T-helper 1 cell treated with Interleukin-12 subunit alpha and Interleukin-12 subunit beta and Interleukin-4 antibody, amounts not matched to agents 30 μg/mL and 1 μg/mL, for 36 hours (primary cell): ENCODE measurements around the gene HCRT.
A peak's percentile ranks its signal among the peaks of the same experiment; 100 is the strongest.

Experiments
- H3K27ac Mint-ChIP-seq: one replicate; pipeline ENCODE4 v1.8.0; 2021; ENCODE audit warnings: mild to moderate bottlenecking, mixed read lengths
- H3K27me3 Mint-ChIP-seq: one replicate; pipeline ENCODE4 v1.8.0; 2021; ENCODE audit warnings: low read depth, mixed read lengths
- H3K36me3 Mint-ChIP-seq: one replicate; pipeline ENCODE4 v1.8.0; 2021; ENCODE audit warnings: low read depth, mixed read lengths
- H3K4me1 Mint-ChIP-seq: one replicate; pipeline ENCODE4 v1.8.0; 2021; ENCODE audit warnings: low read depth, mixed read lengths
- H3K4me3 Mint-ChIP-seq: one replicate; pipeline ENCODE4 v1.8.0; 2021; ENCODE audit warnings: mild to moderate bottlenecking, moderate library complexity, mixed read lengths
- H3K9me3 Mint-ChIP-seq: one replicate; pipeline ENCODE4 v1.8.0; 2021; ENCODE audit warnings: mixed read lengths

The HCRT gene

GRCh38 chr17:42203354-42203753 is 18.1 kb upstream of the HCRT start:
- no peaks in the 10 kb centered on the region for H3K27me3 Mint-ChIP-seq
- H3K36me3 Mint-ChIP-seq, result peaks cover 41% of the 10 kb centered on the region
- H3K4me3 Mint-ChIP-seq, result no peak overlapping the region
- H3K9me3 Mint-ChIP-seq, result no peaks in the 10 kb centered on the region
- peaks cover 3% of the 10 kb centered on the region for H3K4me1 Mint-ChIP-seq
- no peak overlapping the region for H3K27ac Mint-ChIP-seq

DNA sequence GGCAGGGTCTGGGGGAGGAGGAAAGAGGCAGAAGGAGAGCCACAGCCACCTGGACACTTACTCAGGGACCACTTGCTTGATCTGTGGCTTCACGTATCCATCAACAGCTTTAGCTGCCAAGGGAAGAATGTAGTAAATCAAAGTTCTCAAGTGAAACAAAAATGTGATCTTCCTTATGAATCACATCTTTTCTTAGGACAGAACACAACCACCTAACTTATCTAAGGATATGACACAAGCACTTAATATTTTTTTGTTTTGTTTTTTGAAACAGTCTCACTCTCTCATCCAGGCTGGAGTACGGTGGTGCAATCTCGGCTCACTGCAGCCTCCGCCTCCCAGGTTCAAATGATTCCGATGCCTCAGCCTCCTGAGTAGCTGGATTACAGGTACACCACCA is 17.4 kb upstream of the HCRT start:
- Mint-ChIP-seq H3K9me3 (no peaks in the 10 kb centered on the region), H3K4me1 (peaks cover 3% of the 10 kb centered on the region), H3K4me3 (no peak overlapping the region), H3K36me3 (peaks cover 41% of the 10 kb centered on the region), H3K27me3 (no peaks in the 10 kb centered on the region), H3K27ac (no peak overlapping the region)

DNA sequence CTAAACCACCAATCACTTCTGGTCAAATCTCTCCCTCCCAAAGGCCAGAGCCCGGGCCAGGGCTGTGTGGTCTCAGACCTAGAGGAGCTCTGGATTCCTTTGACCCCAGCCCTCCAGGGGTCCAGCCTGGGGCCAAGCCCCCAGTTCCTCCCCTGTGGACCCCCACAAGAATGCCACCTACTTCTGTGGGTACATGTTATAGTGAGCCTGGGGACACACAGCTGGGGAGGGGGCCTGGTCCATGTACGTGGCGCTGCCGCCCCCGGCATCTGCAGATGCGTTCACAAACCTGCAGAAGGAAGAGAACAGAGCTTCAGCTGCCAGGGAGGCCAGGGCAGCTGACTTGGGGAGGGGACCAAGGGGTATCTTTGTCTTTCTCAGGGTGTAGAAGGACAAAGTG is 16.9 kb upstream of the HCRT start:
- no peak overlapping the region for H3K4me3 Mint-ChIP-seq
- no peaks in the 10 kb centered on the region for H3K27me3 Mint-ChIP-seq
- peaks cover 37% of the 10 kb centered on the region for H3K36me3 Mint-ChIP-seq
- H3K9me3 Mint-ChIP-seq, result no peaks in the 10 kb centered on the region
- H3K4me1 Mint-ChIP-seq, result no peaks in the 10 kb centered on the region
- H3K27ac Mint-ChIP-seq, result no peak overlapping the region

DNA sequence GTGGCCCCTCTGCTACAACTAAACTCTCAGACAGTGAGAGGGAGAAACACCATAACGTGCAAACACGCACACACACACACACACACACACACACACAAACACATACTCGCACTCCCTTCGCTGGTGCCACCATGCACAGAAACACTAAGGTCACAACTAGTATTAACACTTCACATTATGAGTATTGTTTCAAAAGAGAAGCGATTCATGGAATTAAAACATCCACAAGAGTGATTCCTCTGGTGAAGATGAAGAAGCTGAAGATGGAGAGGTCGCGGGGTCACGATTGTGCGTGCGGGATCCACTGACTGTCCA is 16.2 kb upstream of the HCRT start:
- H3K36me3 Mint-ChIP-seq, result peaks cover 37% of the 10 kb centered on the region
- H3K4me1 Mint-ChIP-seq, result no peaks in the 10 kb centered on the region
- no peak overlapping the region for H3K27ac Mint-ChIP-seq
- H3K27me3 Mint-ChIP-seq, result no peaks in the 10 kb centered on the region
- no peaks in the 10 kb centered on the region for H3K9me3 Mint-ChIP-seq
- no peak overlapping the region for H3K4me3 Mint-ChIP-seq

- peak overlapping the region; percentile 15 for H3K27ac Mint-ChIP-seq
- H3K4me3 Mint-ChIP-seq, result no peak overlapping the region
- H3K9me3 Mint-ChIP-seq, result no peaks in the 10 kb centered on the region
- H3K27me3 Mint-ChIP-seq, result no peaks in the 10 kb centered on the region
- H3K4me1 Mint-ChIP-seq, result no peaks in the 10 kb centered on the region
- peaks cover 35% of the 10 kb centered on the region for H3K36me3 Mint-ChIP-seq
Measured at GRCh38 chr17:42200706-42201457, 15.6 kb upstream of the HCRT start.

GRCh38 chr17:42199416-42200011 is 14.3 kb upstream of the HCRT start:
- Mint-ChIP-seq H3K36me3 (peaks cover 30% of the 10 kb centered on the region), H3K4me3 (no peak overlapping the region), H3K27me3 (no peaks in the 10 kb centered on the region), H3K4me1 (peaks cover under 1% of the 10 kb centered on the region), H3K9me3 (no peaks in the 10 kb centered on the region), H3K27ac (peak overlapping the region; percentile 36)

DNA sequence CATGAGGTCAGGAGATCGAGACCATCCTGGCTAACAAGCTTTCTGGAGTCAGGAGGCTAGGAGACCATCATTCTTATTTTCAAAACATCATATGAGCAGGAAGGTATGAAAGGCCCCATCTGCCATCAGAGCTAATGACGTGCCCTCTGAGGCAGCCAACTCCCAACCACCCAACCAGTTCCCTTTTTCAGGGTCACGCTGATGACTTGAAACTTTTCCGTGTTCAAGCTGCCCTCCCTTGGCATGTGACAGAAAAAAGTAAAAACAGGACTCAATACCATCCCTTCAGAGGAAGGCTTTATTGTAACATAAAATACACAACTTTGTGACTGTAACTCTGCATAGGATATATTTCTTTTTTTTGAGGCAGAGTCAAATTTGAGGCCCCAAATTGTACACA is 13.6 kb upstream of the HCRT start:
- no peaks in the 10 kb centered on the region for H3K27me3 Mint-ChIP-seq
- H3K9me3 Mint-ChIP-seq, result no peaks in the 10 kb centered on the region
- no peak overlapping the region for H3K4me3 Mint-ChIP-seq
- H3K27ac Mint-ChIP-seq, result peak overlapping the region; percentile 2
- H3K36me3 Mint-ChIP-seq, result peaks cover 26% of the 10 kb centered on the region
- peaks cover 5% of the 10 kb centered on the region for H3K4me1 Mint-ChIP-seq

DNA sequence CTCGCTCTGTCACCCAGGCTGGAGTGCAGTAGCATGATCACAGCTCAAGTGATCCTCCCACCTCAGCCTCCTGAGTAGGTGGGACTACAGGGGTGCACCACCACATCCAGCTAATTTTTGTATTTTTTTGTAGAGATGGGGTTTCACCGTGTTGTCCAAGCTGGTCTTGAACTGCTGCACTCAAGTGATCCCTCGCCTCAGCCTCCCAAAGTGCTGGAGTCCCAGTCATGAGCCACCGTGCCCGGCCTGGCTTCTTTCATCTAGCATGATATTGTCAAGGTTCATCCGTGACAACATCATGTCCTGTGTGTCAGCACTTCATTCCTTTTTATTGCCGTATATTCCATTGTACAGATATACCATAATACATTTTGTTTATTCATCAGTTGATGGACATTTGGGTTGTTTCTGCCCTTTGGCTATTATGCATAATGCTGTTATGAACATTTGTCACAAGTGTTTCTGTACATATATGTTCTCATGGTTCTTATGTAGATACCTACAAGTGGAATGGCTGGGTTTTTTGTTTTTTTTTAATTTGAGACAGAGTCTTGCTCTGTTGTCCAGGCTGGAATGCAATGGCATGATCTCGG is 12.4 kb upstream of the HCRT start:
- Mint-ChIP-seq H3K27ac (no peak overlapping the region), H3K36me3 (peaks cover 23% of the 10 kb centered on the region), H3K4me3 (no peak overlapping the region), H3K4me1 (peaks cover 11% of the 10 kb centered on the region), H3K9me3 (no peaks in the 10 kb centered on the region), H3K27me3 (no peaks in the 10 kb centered on the region)

GRCh38 chr17:42193969-42194899 is 9.0 kb upstream of the HCRT start, which contains the start of gene GHDC:
Gene GHDC, minus strand, starts transcription at chr17:42194494. Its CDS starts 913 bp downstream, at chr17:42193581.
- Mint-ChIP-seq H3K4me3 (peak within 1 kb of the TSS; percentile 91), H3K27ac (peak within 1 kb of the TSS; percentile 90), H3K27me3 (no peaks in the 10 kb centered on the region), H3K9me3 (no peaks in the 10 kb centered on the region), H3K4me1 (peaks cover 11% of the 10 kb centered on the region), H3K36me3 (peaks cover 3% of the 10 kb centered on the region)

GRCh38 chr17:42193216-42193968 is 8.1 kb upstream of the HCRT start:
- no peaks in the 10 kb centered on the region for H3K27me3 Mint-ChIP-seq
- H3K9me3 Mint-ChIP-seq, result no peaks in the 10 kb centered on the region
- peaks cover 14% of the 10 kb centered on the region for H3K4me1 Mint-ChIP-seq
- no peaks in the 10 kb centered on the region for H3K36me3 Mint-ChIP-seq
- H3K27ac Mint-ChIP-seq, result peak overlapping the region; percentile 90
- H3K4me3 Mint-ChIP-seq, result peak overlapping the region; percentile 91

GRCh38 chr17:42192189-42193126 is 7.2 kb upstream of the HCRT start:
- no peaks in the 10 kb centered on the region for H3K9me3 Mint-ChIP-seq
- no peaks in the 10 kb centered on the region for H3K27me3 Mint-ChIP-seq
- H3K4me1 Mint-ChIP-seq, result peaks cover 14% of the 10 kb centered on the region
- H3K27ac Mint-ChIP-seq, result peak overlapping the region; percentile 20
- peak overlapping the region; percentile 28 for H3K4me3 Mint-ChIP-seq
- H3K36me3 Mint-ChIP-seq, result no peaks in the 10 kb centered on the region

DNA sequence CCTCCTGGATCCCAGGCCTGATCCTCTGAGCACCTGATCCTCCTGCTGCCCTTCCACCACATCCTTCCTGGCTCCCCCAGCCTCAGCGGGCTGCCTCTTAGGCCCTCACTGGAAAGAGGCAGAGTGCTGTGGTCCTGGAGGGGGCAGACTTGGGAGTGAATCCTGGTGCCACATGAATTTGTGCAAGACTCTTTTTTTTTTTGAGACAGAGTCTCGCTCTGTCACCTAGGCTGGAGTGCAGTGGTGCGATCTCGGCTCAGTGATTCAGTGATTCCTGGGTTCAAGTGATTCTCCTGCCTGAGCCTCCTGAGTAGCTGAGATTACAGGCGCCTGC is 6.0 kb upstream of the HCRT start:
- H3K4me3 Mint-ChIP-seq, result no peak overlapping the region
- no peaks in the 10 kb centered on the region for H3K27me3 Mint-ChIP-seq
- no peaks in the 10 kb centered on the region for H3K36me3 Mint-ChIP-seq
- peaks cover 14% of the 10 kb centered on the region for H3K4me1 Mint-ChIP-seq
- H3K27ac Mint-ChIP-seq, result no peak overlapping the region
- H3K9me3 Mint-ChIP-seq, result no peaks in the 10 kb centered on the region

- Mint-ChIP-seq H3K27ac (no peak overlapping the region), H3K4me3 (no peak overlapping the region)
Measured at GRCh38 chr17:42190491-42191274, 5.4 kb upstream of the HCRT start.

More at GRCh38 chr17:42190491-42191274, 5.4 kb upstream of the HCRT start:
- no peaks in the 10 kb centered on the region for H3K36me3 Mint-ChIP-seq
- no peaks in the 10 kb centered on the region for H3K27me3 Mint-ChIP-seq
- peaks cover 14% of the 10 kb centered on the region for H3K4me1 Mint-ChIP-seq
- H3K9me3 Mint-ChIP-seq, result no peaks in the 10 kb centered on the region
